GM18909 (cell line): ENCODE measurements around the gene SPSB1.

Source experiments
- ATAC-seq: cut with Tn5 transposase; IDR thresholded peaks from one replicate; pipeline ENCODE4 v1.9.1; 2021; ENCODE audit warnings: mild to moderate bottlenecking; ENCODE audit not compliant: unreplicated experiment, poor library complexity

SPSB1 gene

DNA sequence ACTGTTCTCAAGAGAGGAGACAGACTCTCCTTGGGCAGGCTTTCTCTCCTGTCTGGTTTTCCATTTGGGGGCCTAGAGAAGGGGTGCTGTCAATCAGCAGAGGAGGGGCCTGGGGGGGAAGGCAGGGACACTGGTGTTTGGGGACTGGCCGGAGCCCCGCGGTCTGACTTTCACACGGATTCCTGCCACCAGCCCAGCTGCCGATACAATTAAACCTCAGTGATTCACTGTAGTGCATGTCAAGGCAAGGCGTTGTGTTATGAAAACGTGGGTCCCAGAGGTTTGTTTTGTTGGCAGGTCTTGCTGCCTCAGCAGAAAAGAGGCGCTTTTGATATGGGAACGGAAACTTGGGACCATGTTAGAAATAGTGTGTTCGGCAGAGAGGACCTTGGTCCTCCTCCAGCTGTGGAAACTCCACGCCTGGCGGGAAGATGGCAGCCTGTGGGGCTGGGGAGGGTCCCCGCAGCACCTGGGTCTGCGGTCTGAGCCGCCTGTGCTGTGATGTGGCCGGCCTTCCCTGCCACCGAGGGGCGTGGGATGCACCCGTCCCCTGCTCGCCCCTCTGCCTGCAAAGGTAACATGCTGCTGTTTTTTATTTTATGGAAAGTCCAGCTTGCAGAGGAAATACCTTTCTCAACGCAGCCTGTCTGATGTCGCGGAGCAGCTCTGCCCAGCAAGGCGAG, 47.6 kb downstream of the SPSB1 start:
- no peak for ATAC-seq

- no peak for ATAC-seq
Measured at GRCh38 chr1:9340864-9341263, 48.2 kb downstream of the SPSB1 start.

DNA sequence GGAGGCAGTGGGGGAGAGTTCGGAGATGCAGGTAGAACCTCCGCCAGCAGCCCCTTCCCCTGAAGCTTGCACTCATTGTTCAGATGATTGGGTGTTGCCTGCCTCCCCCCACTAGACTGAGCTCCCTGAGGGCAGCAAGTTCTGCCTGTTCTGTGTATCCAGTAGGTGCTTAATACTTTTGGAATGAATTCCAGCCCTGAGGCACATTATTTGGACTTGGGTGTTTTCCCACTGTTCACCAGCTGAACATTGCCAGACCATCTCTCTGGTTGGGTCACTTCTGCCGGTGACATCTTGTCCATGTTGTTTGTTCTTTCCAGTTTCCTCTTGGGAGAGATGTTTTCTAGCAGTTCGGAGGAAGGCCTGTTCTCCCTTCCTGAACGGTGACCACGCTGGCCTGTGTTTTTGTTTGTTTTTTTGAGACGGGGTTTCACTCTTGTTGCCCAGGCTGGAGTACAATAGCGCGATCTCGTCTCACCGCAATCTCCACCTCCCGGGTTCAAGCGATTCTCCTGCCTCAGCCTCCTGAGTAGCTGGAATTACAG, 48.7 kb downstream of the SPSB1 start:
- no peak for ATAC-seq

GRCh38 chr1:9343269-9343668, 50.6 kb downstream of the SPSB1 start:
- no peak for ATAC-seq

DNA sequence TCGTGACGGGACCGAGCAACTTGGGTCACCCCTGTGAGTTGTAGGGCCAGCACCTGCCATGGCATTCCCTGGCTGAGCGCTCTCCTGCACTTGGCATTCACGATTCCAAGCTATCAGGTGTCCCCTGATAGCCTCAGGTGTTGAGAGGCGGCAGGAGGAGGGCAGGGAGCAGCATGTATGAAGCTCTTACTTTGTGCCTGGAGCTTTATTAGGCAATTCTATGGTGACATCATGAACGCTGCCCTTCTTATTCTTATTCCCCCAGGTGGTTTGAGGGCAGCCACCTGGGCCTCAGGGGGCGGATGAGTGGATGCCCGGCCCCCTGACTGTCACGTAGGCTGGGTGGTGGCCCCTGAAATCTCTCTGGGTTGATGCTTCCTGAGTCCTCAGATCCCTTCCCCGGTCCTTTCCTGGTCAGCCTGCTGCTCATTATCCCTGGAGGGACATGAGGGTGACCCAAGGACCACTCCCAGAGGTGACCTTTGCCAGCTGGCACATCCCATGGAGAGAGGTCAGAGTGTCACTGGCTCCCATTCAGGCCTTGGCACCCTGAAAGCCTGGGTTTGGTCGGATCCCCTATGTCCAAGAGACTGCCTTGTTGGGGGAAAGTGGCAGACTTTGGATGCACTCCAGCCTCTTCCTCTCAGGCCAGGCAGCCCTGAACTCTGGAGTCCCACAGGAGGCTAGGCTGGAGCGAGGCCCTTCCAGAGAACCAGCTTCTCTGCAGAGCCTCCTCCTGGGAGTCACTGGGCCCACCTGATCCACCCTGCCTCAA, 51.9 kb downstream of the SPSB1 start:
- ATAC-seq, result no peak

DNA sequence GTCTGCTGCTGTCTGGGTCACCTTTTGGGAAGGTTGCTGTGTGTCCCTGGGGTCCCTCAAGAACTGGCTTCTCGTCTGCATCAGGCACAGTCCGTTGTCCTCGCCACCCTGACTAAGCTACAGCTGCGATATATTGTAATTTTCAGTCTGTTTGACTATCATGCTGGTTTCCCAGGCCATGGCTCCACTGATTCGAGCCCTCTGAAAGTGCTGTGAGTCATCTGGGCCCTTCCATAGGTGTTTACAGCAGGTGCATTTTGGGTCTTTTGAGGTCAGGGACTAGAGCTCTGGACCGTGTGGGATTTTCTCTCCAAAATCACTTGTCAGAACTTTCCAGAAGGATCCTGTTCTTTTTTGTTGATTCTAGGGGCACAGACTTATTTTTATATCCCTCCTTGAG, 52.8 kb downstream of the SPSB1 start:
- ATAC-seq, result no peak

DNA sequence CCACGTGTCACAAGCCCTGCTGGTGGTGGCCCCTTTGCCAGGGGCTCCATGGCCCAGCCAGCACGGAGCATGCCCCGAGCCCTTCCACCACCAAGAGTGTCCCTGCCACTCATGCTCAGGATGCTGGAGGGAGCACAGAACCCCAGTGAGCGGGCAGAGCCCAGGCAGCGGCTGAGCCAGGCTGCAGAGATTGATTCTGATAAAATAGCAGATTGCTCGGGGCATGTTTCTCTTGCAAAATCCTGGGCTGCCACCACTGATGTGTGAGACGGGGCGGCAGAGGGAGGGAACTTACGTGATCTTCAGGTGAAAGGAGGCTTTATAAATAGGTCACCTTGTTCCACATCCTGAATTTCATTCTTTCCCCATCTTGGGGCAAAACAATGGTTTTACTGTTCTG, 53.2 kb downstream of the SPSB1 start:
- no peak for ATAC-seq

DNA sequence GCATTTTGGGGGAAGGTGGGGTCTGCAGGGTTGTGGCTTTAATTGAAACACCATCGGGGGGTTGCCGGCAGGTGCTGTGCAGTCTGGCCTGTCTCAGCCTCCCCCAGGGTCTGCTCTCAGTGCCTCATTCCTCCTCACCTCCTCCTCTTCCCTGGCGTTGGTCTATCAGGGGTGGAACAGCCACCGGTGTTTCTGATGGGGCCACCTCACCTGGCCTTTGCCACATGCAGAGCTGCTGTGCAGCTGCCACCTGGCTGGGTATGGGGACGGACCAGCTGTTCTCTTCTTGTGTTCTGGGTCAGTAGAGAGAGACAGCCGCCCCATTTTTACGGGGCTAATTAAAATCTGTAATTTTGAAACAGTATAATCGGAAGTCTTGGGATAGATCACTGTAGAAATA, 53.9 kb downstream of the SPSB1 start:
- no peak for ATAC-seq

- no peak for ATAC-seq
Measured at GRCh38 chr1:9347095-9347850, 54.6 kb downstream of the SPSB1 start.

DNA sequence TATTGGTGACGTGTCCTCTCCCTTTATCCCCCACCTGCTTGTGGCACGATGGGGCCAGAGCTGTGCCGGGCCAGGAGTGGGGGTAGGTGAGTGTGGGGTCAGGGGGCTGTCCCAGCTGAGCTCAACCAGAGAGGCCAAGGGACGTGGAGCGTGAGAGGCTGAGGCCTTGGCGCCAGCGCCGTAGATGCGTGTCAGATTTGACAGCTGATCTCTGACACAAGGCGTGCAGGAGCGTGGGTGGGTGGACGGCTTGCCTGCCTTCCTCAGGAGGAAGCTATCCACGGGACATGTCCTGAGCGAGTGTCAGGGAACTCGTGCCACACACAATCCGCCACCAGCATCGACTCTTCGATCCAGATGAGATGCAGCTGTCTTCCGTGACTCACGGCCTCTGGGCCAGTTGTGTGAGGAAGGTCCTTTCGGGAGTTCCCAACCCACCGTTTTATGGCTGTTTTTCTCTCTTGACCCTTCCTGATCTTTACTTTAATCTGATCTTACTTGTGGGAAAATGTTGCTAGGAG, 56.7 kb downstream of the SPSB1 start:
- ATAC-seq, result no peak

GRCh38 chr1:9350013-9350908, 57.6 kb downstream of the SPSB1 start:
- no peak for ATAC-seq

DNA sequence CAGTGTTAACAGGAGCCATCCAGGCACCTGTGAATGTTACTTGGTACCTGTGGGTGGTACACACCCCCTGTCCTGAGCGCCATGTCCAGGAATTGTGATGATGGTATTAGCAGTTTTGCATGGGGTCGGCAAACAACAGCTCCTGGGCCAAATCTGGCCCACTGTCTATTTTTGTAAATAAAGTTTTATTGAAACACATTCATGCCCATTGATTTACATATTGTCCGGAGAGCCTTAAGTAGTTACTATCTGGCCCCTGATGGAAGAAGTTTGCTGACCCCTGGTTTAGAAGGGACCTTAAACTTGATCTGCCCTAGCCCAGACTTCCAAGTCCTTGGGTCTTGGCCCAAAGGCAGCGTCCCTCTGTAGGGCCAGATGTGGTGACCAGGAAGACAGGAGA, 58.3 kb downstream of the SPSB1 start:
- ATAC-seq, result no peak

GRCh38 chr1:9351654-9352271, 59.1 kb downstream of the SPSB1 start:
- ATAC-seq, result no peak

GRCh38 chr1:9352377-9353134, 59.9 kb downstream of the SPSB1 start:
- ATAC-seq, result no peak

DNA sequence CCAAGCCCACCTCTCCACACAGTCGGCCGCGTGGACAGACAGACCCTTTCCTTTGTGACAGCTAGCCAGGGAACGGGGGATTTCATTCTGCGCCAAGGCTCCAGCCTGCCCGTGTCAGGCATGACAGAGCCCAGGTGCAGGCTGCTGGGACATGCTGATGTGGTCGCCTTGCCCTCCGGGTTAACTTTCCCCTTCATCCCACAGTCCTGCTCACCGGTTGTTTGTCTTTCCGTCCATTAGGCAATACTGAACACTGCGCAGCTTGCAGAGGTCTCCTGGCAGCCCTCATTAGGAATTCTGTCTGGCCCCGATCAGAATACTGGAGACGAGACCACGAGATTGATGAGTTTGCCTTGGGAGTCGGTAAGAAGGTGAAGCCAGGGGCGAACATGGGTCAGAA, 62.8 kb downstream of the SPSB1 start:
- ATAC-seq, result no peak

DNA sequence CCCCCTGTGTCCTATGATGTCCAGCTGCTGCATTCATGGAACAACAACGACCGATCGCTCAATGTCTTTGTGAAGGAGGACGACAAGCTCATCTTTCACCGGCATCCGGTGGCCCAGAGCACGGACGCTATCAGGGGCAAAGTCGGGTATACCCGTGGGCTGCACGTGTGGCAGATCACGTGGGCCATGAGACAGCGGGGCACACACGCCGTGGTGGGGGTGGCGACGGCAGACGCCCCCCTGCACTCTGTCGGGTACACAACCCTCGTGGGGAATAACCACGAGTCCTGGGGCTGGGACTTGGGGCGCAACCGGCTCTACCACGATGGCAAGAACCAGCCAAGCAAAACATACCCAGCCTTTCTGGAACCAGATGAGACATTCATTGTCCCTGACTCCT, 63.3 kb downstream of the SPSB1 start:
- no peak for ATAC-seq

DNA sequence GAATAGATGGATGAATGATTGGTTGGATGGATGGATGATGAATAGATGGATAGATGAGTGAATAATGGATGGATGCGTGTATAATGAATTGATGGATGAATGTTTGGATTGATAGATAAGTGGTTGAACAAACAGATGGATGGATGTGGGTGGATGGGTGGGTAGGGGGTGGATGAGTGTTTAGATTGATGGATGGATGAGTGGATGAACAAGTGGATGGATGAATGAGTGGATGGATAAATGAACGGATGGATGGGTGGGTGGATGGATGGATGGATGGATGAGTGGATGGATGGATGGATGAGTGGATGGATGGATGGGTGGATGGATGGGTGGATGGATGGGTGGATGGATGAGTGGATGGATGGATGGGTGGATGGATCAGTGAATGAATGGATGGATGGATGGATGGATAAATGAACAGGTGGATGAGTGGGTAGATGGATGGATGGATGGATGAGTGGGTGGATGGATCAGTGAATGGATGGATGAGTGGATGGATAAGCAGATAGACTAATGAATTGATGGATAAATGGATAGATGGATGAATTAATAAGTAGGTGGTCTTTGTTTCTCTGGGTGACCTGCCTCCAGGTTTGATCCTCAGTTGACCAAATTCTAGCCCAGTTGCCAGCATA, 64.3 kb downstream of the SPSB1 start:
- no peak for ATAC-seq

DNA sequence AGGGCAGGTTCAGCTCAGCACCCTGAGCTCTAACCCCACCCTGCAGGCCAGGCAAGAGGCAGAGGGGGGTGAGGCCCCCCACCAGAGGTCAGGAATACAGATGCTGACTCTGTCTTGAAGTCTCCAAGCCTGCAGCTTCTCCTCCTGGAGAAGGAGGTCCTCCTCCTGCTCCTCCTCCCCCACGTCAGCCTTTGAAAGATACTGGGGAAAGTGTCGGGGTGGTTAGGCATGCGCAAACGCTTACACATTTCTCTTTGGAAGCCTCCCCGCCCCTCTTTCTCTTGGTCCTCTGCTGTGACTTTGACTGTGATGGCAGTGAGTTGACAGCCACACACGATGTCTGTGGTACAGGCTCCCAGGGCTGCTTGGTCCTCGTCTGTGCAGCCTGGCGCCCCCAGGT, 65.3 kb downstream of the SPSB1 start:
- ATAC-seq, result no peak
